SK-N-MC (cell line): Measurements from ENCODE around the gene MLPH.

Source experiments
- EZH2 ChIP-seq: fragments of 200-600 bp; sonication (generic); IDR thresholded peaks from one replicate; pipeline ENCODE4 v1.6.1; 2017; ENCODE audit warnings: antibody characterized with exemption
- POLR2AphosphoS5 ChIP-seq: IDR thresholded peaks from 2 replicates; pipeline ENCODE4 v1.6.1; 2012; ENCODE audit warnings: mild to moderate bottlenecking, low read depth, low read length, borderline replicate concordance

GRCh38 chr2:237446338-237446665 lies 40.7 kb upstream of the MLPH start:
- no peak for TF ChIP-seq EZH2
- no peak for TF ChIP-seq POLR2AphosphoS5
